SK-MEL-5 (cell line): Measurements from ENCODE around the gene SLC25A22. TPM values are rescaled to one million over a fixed set of nuclear protein-coding genes. Genes with fewer than 3 reads are reported as not detected.

Source experiments
- DNase-seq: peaks from one replicate; pipeline ENCODE4 v3.0.0-alpha.2; 2016; ENCODE audit warnings: low read depth, low spot score
- in situ Hi-C: cut with HindIII; loops from 2 replicates; pipeline ENCODE4 v1.10.0; 2016; ENCODE audit warnings: low sequenced_read_pairs, high pct_unique_total_duplicates, low pct_unique_long_range_greater_than_20kb
- polyA plus RNA-seq, 2 experiments: library from polyadenylated mRNA; depleted of rRNA; stranded (reverse); fragments of >200 nt; gene quantifications; 2 replicates each; pipeline ENCODE4 v1.2.3, GENCODE V29; 2015
- total RNA-seq: library from RNA; depleted of rRNA; stranded (reverse); fragments of >200 nt; shearing (Covaris generic); gene quantifications from 2 replicates; pipeline ENCODE4 v1.2.3, GENCODE V29; 2014; rRNA removed

Gene SLC25A22
- total RNA-seq: 16.2 and 16.3 TPM in 2 replicates
- polyA plus RNA-seq (2015; cell fraction: cytosol; rRNA removed): 68.4 and 69.2 TPM in 2 replicates
- 79.0 and 98.9 TPM in 2 replicates for polyA plus RNA-seq (2015; cell fraction: nucleus; rRNA removed)

- peak; percentile 76 for DNase-seq
- in situ Hi-C loops: no loop called here
Measured at GRCh38 chr11:798093-798713, at the start of gene SLC25A22. Gene SLC25A22 (minus strand): TSS chr11:798281. CDS start chr11:795006, 3,275 bp downstream.

GRCh38 chr11:847876-848275 is 49.8 kb upstream of the SLC25A22 start:
- DNase-seq: no peak
- in situ Hi-C loops: no loop called here

- in situ Hi-C loops: no loop called here
- DNase-seq: no peak
Measured at GRCh38 chr11:846496-847098, 48.5 kb upstream of the SLC25A22 start.

- DNase-seq: no peak
- in situ Hi-C loops: no loop called here
Measured at GRCh38 chr11:845872-846495, 47.9 kb upstream of the SLC25A22 start.

GRCh38 chr11:844693-845644 is 46.9 kb upstream of the SLC25A22 start:
- in situ Hi-C loops: no loop called here
- peak; percentile 92 for DNase-seq

GRCh38 chr11:843818-844692 is 46.0 kb upstream of the SLC25A22 start:
- peak; percentile 79 for DNase-seq
- in situ Hi-C loops: no loop called here

GRCh38 chr11:843086-843734 is 45.1 kb upstream of the SLC25A22 start:
- no peak for DNase-seq
- in situ Hi-C loops: no loop called here

GRCh38 chr11:842370-843002 is 44.4 kb upstream of the SLC25A22 start, which contains the start of the genes POLR2L and TSPAN4:
Gene POLR2L (minus strand): TSS chr11:842529. CDS start chr11:842508, 21 bp downstream.
Gene TSPAN4 (plus strand): TSS chr11:842852. CDS start chr11:850305, 7,453 bp downstream.
- DNase-seq: peak; percentile 86
- in situ Hi-C loops: no loop called here

GRCh38 chr11:841981-842369 is 43.9 kb upstream of the SLC25A22 start:
- in situ Hi-C loops: no loop called here
- no peak for DNase-seq

GRCh38 chr11:839875-840617 is 42.0 kb upstream of the SLC25A22 start:
- in situ Hi-C loops: no loop called here
- DNase-seq: peak; percentile 46

GRCh38 chr11:839280-839623 is 41.2 kb upstream of the SLC25A22 start:
- DNase-seq: no peak
- in situ Hi-C loops: no loop called here

- peak; percentile 67 for DNase-seq
- in situ Hi-C loops: no loop called here
Measured at GRCh38 chr11:838441-839279, 40.6 kb upstream of the SLC25A22 start.

GRCh38 chr11:837990-838307 is 39.9 kb upstream of the SLC25A22 start:
- DNase-seq: no peak
- in situ Hi-C loops: no loop called here

GRCh38 chr11:837189-837989 is 39.3 kb upstream of the SLC25A22 start:
- no peak for DNase-seq
- in situ Hi-C loops: no loop called here
